Gastroesophageal sphincter (tissue), 3 donors: Measurements from ENCODE around the gene MMD2.

ENCODE experiments used
- EP300 ChIP-seq: sonication (generic); formaldehyde crosslinking; IDR thresholded peaks from one replicate; pipeline ENCODE4 v1.6.1; 2017; ENCODE audit warnings: antibody characterized with exemption, mild to moderate bottlenecking
- POLR2A ChIP-seq, 2 donors: fragments of 450-650 bp; IDR thresholded peaks; one replicate each; pipeline ENCODE4 v1.6.1; 2017; ENCODE audit warnings: antibody characterized with exemption in 2 of 2, mild to moderate bottlenecking in 2 of 2, moderate library complexity in 1 of 2
- TF ChIP-seq, protein P1 (sequence below), 4 experiments: fragments of 200-600 bp in 2 of 4; fragments of 450-650 bp in 2 of 4; sonication (generic) in 1 of 4; IDR thresholded peaks; one replicate each; pipeline ENCODE4 v1.5.1; 2017 to 2019; ENCODE audit warnings: antibody characterized with exemption in 4 of 4, mild to moderate bottlenecking in 2 of 4, moderate library complexity in 2 of 4

DNA sequence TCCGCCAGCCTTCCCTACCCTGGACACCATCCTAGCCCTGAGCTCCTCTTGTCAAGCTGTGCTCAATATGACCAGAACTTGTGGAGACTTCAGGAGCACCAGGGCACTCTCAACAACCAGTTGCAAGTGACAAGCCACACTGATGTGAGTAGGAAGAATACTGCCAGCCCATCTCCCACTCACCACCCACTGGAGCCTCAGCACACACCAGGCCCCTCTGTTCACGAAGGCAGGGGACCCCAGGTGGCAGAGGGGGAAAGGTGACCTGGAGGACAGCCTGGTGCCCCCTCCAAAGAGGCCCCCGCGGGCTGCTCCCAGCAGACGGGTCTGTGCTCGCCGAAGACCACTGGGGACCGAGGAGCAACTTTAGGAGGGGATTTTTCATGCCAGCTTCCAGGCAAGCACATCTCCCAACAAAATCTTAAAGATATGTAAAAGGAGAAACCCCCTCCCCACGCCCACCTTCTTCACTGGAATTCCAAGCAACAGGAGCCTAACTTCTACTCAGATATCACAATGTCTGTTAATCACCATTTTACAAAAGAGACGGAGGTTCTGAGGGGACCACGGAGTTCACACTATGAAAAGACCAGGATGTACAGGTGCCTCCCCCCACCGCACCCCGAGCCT lies 1.0 kb downstream of the MMD2 start:
- no peak for TF ChIP-seq EP300
- no peak for TF ChIP-seq POLR2A (IDR thresholded peaks at IDR 0.05)
- TF ChIP-seq, protein P1, sequence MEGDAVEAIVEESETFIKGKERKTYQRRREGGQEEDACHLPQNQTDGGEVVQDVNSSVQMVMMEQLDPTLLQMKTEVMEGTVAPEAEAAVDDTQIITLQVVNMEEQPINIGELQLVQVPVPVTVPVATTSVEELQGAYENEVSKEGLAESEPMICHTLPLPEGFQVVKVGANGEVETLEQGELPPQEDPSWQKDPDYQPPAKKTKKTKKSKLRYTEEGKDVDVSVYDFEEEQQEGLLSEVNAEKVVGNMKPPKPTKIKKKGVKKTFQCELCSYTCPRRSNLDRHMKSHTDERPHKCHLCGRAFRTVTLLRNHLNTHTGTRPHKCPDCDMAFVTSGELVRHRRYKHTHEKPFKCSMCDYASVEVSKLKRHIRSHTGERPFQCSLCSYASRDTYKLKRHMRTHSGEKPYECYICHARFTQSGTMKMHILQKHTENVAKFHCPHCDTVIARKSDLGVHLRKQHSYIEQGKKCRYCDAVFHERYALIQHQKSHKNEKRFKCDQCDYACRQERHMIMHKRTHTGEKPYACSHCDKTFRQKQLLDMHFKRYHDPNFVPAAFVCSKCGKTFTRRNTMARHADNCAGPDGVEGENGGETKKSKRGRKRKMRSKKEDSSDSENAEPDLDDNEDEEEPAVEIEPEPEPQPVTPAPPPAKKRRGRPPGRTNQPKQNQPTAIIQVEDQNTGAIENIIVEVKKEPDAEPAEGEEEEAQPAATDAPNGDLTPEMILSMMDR (IDR thresholded peaks at IDR 0.05), result no peak
